Urinary bladder (tissue), 4 donors: Measurements from ENCODE around the gene ANKRD44. TPM values are rescaled to one million over a fixed set of nuclear protein-coding genes. Genes with fewer than 3 reads are reported as not detected.
"Not testable (repeated sequence)": the region's sequence is repeated elsewhere in the genome, so short reads cannot be mapped to it uniquely, and the experiment has no call there.

Experiments used
- DNase-seq: peaks from one replicate; pipeline ENCODE4 v3.0.0-alpha.2; 2015; ENCODE audit errors: extremely low spot score
- H3K27ac ChIP-seq: one replicate; pipeline ENCODE4 v1.5.1; 2013; ENCODE audit warnings: low read depth, mild to moderate bottlenecking, moderate library complexity
- H3K36me3 ChIP-seq: one replicate; pipeline ENCODE4 v1.6.1; 2013; ENCODE audit warnings: mild to moderate bottlenecking, moderate library complexity; ENCODE audit not compliant: insufficient read depth
- H3K4me1 ChIP-seq: one replicate; pipeline ENCODE4 v1.6.1; 2013; ENCODE audit warnings: mild to moderate bottlenecking, moderate library complexity; ENCODE audit not compliant: insufficient read depth
- H3K4me3 ChIP-seq: one replicate; pipeline ENCODE4 v1.5.1; 2013; ENCODE audit warnings: low read depth, low read length
- WGBS: extraction: QIAGEN DNeasy Blood & Tissue Kit; methylation state at CpG from one replicate; pipeline ENCODE4 v1.1.7; 2013; 5-methylcytosine and 5-hydroxymethylcytosine counted together
- polyA plus RNA-seq: library from polyadenylated mRNA; stranded (reverse); fragments of 200-250 nt; gene quantifications from one replicate; pipeline ENCODE4 v1.2.3, GENCODE V29; 2013
- total RNA-seq: library from RNA; depleted of rRNA; stranded (reverse); fragments of >200 nt; gene quantifications from one replicate; pipeline ENCODE4 v1.2.3, GENCODE V29; 2014
- donor health status: healthy with polysubstance abuse.
- donor health status: healthy.

Gene ANKRD44
- total and polyA plus RNA-seq, 2 donors: 17.5 to 39.4 TPM

DNA sequence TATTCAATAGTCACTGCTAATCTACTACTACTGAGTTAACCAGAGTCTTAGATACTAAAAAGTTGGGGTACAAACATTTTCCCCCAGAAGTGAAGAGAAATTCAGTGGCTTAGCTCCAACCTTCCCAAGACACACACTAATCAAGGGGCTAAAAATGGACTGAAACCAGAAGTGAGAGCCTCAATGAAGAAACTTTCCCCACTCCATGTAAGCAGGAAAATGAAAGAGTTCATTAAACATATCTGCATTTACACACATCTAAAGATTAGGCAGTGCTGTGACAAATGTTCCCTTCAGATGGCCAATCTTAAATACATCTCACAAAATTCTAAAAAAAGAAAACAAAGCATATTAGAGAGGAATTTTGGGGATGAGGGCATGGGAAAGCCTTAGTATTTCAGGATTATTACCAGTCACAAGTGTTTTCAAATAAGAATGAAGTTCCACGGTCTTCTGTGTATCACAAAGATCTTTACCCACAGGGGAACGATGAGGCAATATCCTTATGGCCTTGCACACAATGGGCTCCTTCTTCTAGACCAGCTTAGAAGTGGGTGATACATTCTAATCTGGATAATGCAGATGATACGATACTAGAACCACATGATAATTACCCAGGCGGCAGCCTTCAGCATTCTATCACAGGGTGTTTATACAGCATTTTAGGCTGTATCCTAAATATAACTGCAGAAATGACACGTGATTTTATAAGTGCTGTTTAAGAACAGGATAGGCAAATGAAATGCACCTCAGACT lies 17.1 kb downstream of the ANKRD44 start:
- no peak overlapping the region for H3K4me3 ChIP-seq
- no peak for DNase-seq
- H3K27ac ChIP-seq: no peak overlapping the region
- no peaks in the 10 kb centered on the region for H3K4me1 ChIP-seq
- 42% methylated on average over 5 of the region's 5 CpGs for WGBS
- no peaks in the 10 kb centered on the region for H3K36me3 ChIP-seq

DNA sequence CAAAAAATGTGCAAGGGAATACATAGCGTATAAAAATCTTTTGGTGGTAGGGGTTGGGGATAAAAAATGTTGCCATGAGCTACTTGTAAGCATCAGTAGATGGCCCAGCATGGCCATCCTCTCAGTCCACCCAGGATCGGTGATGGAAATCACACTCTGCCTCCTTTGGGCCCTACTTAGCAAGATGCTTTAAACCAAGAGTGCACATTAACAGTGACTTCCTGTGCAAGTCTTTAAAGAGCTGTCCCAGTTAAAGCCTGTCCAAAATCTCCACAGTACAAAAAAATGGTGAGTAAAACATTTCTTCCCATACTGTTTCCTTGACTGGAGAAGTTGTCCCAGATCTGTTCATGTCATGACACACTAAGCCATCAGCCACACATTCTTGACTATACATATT lies 18.0 kb downstream of the ANKRD44 start:
- no peaks in the 10 kb centered on the region for H3K4me1 ChIP-seq
- H3K36me3 ChIP-seq: no peaks in the 10 kb centered on the region
- H3K4me3 ChIP-seq: no peak overlapping the region
- 90% methylated on average over 2 of the region's 2 CpGs for WGBS
- H3K27ac ChIP-seq: no peak overlapping the region
- DNase-seq: no peak

DNA sequence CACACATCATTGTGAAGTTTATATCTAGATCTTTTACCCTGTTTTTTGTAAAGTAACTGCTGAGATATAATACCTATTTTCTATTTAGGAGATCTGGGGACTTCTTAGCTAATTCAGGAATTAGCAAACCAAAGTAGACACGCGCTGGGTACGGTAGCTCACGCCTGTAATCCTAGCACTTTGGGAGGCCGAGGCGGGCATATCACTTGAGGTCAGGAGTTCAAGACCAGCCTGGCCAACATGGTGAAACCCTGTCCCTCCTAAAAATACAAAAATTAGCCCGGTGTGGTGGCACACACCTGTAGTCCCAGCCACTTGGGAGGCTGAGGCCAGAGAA lies 23.0 kb downstream of the ANKRD44 start:
- H3K36me3 ChIP-seq, H3K27ac ChIP-seq, H3K4me1 ChIP-seq, H3K4me3 ChIP-seq, DNase-seq: not testable (repeated sequence)
- 94% methylated on average over 7 of the region's 7 CpGs for WGBS

DNA sequence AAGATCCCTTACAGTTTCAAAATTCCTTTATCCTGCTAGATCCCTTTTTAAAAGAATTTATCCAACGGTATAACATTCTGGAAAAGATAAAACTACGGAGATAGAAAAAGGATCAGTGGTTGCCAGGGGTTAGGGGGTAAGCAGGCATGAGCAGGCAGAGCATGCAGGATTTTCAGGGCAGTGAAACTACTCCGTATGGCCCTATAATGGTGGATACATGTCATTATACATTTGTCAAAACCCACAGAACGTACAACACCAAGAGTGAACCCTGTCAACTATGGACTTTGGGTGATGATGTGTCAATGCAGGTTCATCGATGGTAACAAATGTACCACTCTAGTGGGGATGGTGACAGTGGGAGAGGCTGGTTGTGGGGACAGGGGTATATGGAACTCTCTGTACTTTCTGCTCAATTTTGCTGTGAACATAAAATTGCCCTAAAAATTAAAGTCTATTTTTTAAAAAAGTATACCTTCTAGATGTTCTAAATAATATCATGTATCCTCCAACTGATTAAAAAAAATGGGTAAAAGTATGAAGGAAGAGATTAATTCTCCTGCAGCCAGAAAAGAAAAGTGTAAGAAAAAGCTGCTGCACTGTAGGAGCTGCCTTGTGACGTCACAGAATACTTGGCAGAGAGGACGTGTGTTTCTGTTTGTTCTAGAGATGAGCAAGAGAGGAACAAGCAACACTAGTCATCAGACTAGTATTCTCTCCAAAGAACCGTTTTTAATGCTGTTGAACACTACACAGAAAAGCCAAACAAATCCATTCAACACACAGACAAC lies 23.6 kb downstream of the ANKRD44 start:
- H3K36me3 ChIP-seq: no peaks in the 10 kb centered on the region
- DNase-seq: no peak
- no peak overlapping the region for H3K4me3 ChIP-seq
- H3K27ac ChIP-seq: no peak overlapping the region
- no peaks in the 10 kb centered on the region for H3K4me1 ChIP-seq
- WGBS: 50% methylated on average over 8 of the region's 8 CpGs

DNA sequence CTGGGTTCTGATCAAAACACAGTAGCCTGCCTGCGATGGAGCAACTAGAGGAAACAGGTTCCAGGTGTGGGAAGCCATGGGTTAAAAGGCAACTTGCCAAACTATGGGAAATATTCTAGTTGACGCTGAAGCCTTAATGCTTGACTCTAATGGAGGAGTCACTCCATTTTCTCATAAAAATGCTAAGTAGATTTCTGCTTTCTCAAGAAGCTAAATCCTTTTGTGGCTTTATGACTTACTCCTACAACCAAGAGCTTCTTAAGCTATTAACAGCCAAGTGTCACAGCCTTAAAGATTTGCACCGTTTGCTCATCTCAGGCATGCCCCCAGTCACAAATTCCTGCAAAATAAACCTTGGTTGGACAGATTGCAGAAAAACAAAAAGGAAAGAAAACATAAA lies 25.2 kb downstream of the ANKRD44 start:
- no peaks in the 10 kb centered on the region for H3K36me3 ChIP-seq
- 75% methylated on average over 3 of the region's 3 CpGs for WGBS
- H3K4me1 ChIP-seq: no peaks in the 10 kb centered on the region
- DNase-seq: no peak
- no peak overlapping the region for H3K4me3 ChIP-seq
- H3K27ac ChIP-seq: no peak overlapping the region

DNA sequence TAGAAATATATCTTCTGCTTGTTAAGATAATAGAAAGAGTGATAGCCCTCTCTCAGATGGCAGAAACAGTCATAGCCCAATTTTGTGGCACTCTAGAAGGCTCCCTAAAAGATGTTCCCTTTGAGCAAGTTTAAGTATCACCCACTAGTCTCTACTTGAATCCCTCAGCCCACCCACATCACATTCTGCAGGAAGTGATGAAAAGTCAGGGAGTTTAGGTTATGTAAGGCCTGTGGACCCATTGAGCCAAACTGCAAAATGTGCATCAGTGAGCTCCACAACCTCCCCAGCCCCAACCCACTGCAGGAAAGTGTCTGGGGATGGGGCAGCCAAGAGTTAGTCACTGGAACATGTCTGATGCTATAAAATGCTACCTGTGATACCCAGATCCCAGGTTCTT lies 25.6 kb downstream of the ANKRD44 start:
- DNase-seq: no peak
- no peaks in the 10 kb centered on the region for H3K36me3 ChIP-seq
- H3K4me1 ChIP-seq: no peaks in the 10 kb centered on the region
- H3K4me3 ChIP-seq: no peak overlapping the region
- no peak overlapping the region for H3K27ac ChIP-seq

DNA sequence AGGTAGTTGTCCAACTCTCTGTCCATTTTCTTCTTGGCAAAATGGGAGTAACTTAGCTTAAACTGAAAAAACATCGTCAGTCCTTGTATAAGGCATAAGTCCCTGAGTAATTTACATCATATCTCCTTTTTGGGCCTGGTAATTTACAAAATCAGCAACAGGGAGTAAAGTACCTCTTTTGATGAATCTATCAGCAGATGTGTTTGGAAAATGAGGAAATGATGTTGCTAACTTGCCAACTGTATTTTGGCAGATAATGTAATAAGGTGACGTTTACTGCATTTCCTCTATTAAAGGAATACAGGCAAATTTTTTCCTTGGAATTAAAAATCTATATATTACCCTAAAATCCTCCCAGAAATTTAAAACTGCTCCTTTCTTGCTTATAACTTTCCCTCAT lies 29.2 kb downstream of the ANKRD44 start:
- Histone ChIP-seq H3K4me1 (no peaks in the 10 kb centered on the region), H3K36me3 (no peaks in the 10 kb centered on the region), H3K4me3 (no peak overlapping the region), H3K27ac (no peak overlapping the region)
- no peak for DNase-seq
- 77% methylated on average over 2 of the region's 2 CpGs for WGBS

DNA sequence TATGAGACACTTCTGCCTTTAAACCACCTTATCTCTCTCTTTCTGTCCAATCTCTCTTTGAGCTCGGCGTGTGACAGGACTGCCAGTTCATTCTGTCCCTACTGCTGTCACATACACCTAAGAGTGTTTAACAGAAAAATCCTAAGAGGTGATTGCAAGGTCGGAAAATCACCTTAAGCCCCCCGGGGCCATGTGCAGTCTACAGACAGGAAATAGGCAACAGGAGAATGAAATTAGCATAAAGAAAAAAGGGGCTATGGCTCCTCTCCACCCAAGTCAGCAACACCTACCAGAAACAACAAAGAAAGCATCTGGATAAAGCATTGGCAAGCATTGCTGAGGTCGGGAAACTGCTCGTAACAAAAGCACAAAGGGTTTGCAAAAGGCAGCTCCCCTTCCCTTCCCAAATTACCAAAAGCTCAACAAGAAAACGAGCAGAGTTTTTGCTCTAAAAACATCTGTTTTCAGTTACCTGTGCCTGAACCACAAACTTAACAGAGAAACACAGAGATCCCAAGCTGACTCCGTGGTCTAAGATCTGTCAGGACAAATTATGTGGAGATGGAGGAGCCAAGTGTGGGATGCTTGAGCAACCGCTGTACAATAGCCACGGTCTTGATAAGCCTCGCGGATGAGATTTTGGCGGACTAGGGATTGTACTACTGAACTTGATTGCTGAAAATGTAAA lies 30.4 kb downstream of the ANKRD44 start:
- H3K27ac ChIP-seq: no peak overlapping the region
- H3K4me3 ChIP-seq: no peak overlapping the region
- H3K4me1 ChIP-seq: no peaks in the 10 kb centered on the region
- WGBS: 55% methylated on average over 13 of the region's 13 CpGs
- DNase-seq: peak; percentile 37
- H3K36me3 ChIP-seq: no peaks in the 10 kb centered on the region

DNA sequence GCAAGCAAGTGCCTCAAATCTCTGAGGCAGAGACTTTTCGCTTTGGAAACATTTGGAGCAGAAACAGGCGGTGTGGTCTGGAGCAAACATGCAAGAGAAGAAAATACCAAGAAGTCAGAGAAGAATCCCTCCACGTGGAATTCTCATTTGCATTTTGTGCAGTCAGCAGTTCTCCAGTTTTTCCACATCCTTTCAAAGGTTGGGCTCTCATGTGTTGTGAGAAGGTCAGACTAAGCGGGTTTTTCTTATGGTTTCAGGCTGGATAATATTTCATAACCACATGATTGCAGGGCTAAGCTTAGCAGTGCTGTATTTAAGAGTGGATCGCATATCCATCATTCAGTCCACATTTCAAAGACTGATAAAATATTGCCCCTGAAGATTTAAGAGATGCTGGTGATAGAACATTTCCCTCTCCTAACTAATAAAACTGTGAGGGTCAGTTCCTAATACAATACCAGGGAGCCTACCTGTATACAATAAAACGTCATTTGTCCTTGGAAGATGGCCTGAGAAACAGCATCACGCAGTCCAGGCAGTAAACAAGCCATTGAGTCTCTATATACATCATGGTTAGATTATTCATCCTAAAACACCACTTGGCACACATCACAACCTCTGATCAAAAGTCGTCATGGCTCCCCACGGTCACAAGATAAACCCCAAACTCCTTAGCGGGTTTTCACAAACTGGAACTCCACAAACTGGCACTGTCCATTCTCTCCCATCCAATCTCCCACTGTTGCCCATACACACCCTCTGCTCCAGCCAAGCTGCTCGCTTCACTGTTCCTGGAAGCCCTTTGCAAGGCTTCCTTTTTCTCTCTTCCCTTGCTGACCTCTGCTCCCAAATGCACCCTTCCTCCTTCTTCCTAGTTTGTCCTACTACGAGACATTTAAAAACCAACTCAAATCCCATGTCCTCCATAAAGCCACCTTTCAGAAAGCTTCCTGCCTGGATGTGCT lies 31.5 kb downstream of the ANKRD44 start:
- 73% methylated on average over 12 of the region's 12 CpGs for WGBS
- H3K4me3 ChIP-seq: no peak overlapping the region
- H3K4me1 ChIP-seq: no peaks in the 10 kb centered on the region
- no peak for DNase-seq
- no peak overlapping the region for H3K27ac ChIP-seq
- H3K36me3 ChIP-seq: no peaks in the 10 kb centered on the region

DNA sequence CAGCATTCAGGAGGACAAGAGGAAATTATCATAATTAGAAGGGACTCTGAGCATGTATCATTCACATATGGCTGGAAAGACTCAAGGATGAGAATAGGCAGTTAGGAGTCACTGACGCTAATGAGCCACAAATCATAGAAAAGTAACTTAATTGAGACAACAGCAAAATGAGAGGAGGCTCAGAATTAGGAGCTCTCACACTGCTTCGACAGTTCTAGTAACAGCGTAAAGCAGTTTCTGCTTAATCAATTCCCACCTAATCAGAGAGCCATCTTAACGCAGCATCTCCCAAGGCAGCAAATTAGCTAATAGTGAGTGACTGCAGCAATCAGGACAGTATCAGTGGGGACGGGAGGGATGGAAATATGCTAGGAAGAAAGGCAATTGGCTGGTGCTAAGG lies 32.8 kb downstream of the ANKRD44 start:
- no peaks in the 10 kb centered on the region for H3K4me1 ChIP-seq
- no peak for DNase-seq
- no peak overlapping the region for H3K4me3 ChIP-seq
- H3K36me3 ChIP-seq: no peaks in the 10 kb centered on the region
- 85% methylated on average over 5 of the region's 5 CpGs for WGBS
- no peak overlapping the region for H3K27ac ChIP-seq

DNA sequence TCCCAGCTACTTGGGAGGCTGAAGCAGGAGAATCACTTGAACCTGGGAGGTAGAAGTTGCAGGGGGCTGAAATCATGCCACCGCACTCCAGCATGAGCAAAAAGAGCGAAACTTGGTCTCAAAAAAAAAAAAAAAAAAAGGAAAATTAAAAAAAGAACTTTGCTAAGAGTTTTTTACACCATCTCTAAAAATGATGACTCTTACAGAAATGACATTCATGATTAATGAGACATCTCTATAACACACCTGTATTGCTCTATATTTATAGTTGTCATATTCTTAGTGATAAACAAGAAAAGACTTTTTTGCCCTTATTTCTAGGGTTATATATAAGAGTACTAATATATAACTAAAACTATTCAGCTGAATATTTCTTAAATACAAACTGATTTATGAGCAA lies 34.4 kb downstream of the ANKRD44 start:
- WGBS: 99% methylated on average over 2 of the region's 2 CpGs
- Histone ChIP-seq H3K4me3 (no peak overlapping the region), H3K27ac (no peak overlapping the region), H3K4me1 (no peaks in the 10 kb centered on the region), H3K36me3 (no peaks in the 10 kb centered on the region)
- DNase-seq: no peak

DNA sequence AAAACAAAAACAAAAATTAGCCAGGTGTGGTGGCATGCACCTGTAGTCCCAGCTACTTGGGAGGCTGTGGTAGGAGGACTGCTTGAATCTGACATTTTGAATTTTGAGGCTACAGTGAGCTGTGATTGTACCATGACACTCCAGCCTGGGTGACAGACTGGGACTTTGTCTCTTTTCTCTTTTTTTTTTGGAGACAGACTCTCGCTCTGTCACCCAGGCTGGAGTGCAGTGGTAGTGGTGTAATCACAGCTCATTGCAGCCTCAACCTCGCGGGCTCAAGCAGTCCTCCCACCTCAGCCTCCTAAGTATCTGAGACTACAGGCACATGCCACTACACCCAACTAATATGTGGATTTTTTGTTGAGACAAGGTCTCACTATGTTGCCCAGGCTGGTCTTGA lies 35.6 kb downstream of the ANKRD44 start:
- WGBS: 98% methylated on average over 3 of the region's 3 CpGs
- Histone ChIP-seq H3K4me1 (no peaks in the 10 kb centered on the region), H3K27ac (no peak overlapping the region), H3K4me3 (no peak overlapping the region), H3K36me3 (no peaks in the 10 kb centered on the region)
- DNase-seq: no peak

DNA sequence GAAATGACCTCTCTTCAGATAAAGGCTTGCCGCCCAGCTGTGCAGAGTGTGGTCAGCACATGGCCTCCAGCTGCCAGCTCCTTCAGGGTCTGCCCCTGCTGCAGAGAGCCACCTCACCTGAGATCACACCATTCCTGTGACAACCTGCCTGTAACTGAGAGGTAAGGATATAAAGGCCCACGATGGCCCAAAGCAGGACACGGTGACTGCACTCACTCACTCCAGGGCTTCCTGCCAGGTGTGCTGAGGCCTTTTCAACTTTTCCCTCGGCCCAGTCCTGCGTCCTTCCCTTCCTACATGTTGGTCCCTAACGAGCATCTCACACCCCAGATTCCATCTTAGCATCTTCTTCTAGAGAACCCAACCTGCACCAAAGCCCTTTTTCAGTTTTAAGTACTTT lies 36.2 kb downstream of the ANKRD44 start:
- WGBS: 79% methylated on average over 6 of the region's 6 CpGs
- no peak overlapping the region for H3K4me3 ChIP-seq
- H3K36me3 ChIP-seq: no peaks in the 10 kb centered on the region
- H3K27ac ChIP-seq: no peak overlapping the region
- no peak for DNase-seq
- H3K4me1 ChIP-seq: no peaks in the 10 kb centered on the region
